ENCODE data around the gene C14orf180.

C14orf180 gene

GRCh38 chr14:104561632-104562495 lies 17.7 kb upstream of the C14orf180 start:
- no peak for DNase-seq

GRCh38 chr14:104562606-104563005 lies 17.0 kb upstream of the C14orf180 start:
- no peak for DNase-seq

DNA sequence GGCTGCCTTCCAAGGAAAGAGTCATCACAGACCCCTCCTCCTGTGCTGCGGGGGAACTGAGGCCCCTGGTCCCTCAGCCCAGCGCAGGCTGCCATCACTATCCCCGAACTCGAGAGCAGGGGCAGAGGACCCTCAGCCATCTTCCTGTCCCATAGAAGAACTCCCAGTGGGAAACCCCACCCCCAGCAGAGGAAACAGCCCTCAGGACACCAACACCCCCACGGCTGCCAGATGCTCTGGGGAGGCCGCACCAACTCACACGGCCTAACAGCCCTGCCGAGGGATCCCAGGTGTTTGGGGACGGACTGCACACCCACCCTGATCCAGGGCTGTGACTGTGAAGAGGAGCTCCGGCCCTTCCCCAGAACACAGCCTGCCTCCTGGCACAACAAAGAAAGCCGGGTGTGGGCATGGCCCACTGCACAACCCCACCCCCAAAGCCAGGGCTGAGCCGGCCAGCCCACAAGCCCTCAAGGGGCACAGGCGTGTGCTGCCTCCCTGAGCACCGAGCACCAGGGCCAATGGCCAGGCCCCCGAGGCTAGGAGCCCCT lies 16.3 kb upstream of the C14orf180 start:
- no peak for DNase-seq

DNA sequence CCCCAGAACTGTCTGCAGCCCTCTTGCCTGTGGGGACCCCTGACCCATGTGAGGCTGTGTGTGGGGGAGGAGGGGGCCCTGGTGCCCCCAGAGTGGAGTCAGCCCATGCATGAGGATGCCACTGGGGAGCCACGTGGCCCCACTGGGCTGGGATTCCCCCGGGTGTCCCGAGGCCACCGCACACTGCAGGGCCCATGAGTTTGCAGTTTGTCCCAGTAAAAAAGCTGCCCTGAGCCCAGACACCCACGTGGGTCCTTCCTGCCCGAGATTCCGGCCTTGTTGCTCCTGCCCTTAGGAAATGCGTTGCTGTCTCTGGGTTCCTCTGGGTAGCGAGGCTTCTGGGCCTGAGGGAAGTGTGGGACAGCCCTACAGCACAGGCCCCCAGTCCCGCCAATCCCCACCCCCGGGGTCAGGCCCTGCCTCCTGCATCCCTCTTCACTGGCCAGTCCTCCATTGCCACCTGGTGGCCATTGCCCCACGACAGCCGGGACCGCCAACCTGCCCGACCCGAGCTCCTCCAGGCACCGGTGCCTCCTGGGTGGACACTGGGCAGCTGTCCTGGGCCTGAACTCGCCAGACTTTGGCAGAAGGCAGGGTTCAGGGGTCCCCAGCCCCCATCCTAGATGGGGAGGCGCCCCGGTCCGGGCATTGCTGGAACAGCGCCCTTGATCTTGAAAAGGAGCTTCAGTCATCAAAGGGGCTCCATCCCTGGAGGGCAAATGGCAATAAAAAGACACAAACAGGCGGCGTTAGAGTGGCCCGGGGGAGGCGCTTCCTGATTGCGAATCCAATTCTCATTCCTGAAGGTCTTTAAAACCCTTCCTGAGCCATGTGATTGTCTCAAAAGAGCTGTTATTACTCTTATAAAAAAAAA lies 15.6 kb upstream of the C14orf180 start:
- DNase-seq, result peak; percentile 40

GRCh38 chr14:104564744-104565679 lies 14.6 kb upstream of the C14orf180 start:
- no peak for DNase-seq

- DNase-seq, result no peak
Observed at GRCh38 chr14:104567141-104567956, 12.2 kb upstream of the C14orf180 start.

DNA sequence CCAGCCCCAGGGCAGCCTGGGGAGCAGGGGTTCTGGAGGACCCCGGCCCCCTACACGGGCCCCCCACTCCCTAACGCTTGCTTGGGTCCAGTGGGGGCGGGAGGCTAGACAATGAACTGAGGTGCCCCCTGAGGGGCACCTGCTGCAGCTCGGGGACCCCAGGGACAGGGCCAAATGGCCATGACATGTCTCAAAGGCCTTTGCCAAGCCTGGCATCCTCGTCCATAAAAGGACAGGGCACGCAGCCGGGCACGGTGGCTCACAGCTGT lies 11.7 kb upstream of the C14orf180 start:
- no peak for DNase-seq

DNA sequence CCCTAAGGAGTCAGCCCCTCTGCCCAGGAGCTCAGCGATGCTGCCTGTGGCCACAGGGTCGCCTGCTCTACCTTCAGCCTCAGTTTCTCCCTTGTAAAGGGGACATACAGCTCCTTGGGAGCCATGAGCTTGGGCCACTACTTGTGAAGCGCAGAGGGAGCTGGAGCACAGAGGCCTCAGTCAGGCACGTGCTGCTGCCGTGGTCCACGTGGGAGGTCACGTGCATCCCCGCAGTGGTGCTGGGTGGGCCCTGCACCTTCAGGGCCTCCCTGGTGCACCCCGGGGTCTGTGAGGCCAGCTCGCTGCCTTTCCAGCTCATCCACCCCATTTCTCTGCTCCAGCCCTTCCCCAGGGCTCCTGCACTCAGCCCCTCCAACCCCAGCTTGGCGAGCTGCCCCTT lies 10.9 kb upstream of the C14orf180 start:
- no peak for DNase-seq

DNA sequence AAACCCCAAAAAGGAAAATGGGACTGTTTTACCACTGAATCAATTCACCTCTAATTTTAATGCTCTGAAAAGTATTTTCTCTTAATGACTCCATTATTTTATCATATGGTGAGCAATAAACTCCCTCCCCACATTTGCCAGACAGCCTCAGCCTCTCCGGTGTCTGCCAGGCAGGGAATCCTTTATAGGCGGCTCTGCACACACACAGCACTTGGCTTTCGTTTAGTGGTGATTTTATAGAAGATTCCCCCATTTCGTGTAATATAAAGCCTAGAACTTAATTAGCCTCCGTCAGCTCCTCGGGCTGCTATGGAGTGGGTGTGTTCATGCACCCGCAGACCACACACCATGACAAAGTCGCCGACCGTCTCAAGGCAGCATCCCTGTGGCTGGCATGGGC lies 10.1 kb upstream of the C14orf180 start:
- DNase-seq, result no peak

DNA sequence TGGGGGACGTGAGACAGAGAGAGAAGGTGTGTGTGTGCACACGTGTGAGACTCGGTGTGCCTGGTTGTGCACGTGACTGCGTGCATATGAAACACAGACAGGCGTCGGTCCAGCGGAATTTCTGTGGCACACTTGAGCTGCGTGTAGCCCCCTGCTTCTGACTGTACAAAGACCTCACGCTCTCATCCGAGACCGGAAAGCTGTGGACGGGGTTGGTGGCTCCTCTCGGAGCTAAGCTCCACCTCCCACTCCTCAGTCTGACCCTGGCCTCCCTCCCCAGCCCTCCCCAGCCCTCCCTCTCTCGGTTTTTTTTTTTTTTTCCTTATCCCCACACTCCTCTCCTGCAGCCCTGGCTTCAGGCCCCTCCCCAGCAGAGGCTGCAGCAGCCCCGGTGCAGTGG lies 8.3 kb upstream of the C14orf180 start:
- DNase-seq, result no peak

DNA sequence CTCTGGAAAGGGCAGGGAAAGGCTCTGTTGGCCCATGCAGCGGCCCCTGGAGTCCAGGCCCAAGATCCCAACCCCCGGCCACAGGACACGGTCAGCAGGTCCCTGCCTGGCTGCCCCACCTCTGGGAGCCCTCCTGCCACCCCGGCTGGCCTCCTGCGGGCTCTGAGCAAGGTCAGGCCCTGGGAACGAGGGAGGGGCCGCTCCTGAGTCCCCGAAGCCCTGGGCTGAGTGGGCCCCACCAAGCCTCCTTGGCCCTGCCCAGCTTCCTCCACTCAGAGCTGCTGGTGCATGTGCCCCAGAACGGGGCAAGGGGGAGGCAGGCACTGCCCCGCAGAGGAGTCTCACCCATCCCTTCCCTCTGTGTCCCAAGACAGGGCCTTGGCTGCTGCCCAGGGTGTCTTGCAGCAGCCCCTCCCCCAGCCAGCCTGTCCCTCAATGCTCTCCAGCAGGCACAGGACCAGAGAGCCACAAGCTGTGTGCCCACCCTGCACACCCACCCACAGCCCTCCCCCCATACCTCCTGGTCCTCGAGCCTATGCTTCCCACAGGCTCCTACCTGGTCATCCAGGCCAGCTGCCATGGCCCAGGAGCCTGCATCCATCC lies 7.4 kb upstream of the C14orf180 start:
- no peak for DNase-seq

GRCh38 chr14:104572668-104573067 lies 6.9 kb upstream of the C14orf180 start:
- no peak for DNase-seq

DNA sequence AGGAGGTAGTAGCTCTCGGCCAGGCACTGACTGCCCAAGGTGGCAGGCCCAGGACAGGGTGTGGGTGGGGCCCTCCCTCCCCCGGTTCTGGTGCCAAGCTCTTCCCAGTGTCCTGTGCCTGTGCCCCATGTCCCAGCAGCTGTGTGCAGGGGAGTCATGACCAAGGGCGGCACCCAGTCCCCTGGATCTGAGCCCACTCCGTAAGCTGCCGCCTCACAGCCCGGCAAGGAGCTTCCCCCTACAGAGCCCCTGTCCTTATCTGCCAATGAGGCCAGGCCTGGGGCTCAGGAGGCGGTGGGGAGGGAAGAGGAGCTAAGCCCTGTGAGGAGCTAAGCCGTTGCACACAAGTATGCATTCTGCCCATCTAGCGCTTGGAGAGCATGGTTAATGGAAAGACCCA lies 5.6 kb upstream of the C14orf180 start:
- no peak for DNase-seq

- DNase-seq, result no peak
Observed at GRCh38 chr14:104574536-104574935, 5.0 kb upstream of the C14orf180 start.

DNA sequence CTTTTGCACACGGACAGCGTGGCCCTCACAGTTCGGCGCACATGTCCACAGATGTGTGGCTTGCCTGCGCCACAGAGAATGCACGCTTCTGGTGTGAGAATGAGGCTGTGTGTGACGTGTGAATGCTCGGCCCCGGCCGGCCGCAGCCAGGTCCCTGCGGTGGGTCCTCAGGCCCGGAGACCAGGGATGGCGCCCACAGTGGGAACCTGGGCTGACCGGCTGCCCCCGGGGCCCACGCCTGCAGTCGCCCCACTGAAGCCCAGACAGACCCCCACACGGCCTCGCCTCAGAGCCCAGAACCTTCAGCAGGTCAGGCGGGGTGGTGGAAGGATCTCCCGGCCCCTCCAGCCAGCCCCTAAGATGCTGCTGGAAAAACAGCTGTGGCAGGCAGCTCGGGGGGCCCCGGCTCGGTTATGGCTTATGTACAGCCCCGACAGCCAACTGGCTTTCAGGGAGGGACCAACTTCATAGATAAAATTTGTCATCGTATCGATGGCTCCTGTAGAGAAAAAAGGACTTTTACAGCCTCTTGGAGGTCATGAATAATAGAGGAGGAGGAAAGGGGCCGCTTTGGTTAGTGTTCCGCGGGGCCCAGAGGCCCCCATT lies 4.5 kb upstream of the C14orf180 start:
- DNase-seq, result no peak

- peak; percentile 9 for DNase-seq
Observed at GRCh38 chr14:104576232-104576969, 3.2 kb upstream of the C14orf180 start.

DNA sequence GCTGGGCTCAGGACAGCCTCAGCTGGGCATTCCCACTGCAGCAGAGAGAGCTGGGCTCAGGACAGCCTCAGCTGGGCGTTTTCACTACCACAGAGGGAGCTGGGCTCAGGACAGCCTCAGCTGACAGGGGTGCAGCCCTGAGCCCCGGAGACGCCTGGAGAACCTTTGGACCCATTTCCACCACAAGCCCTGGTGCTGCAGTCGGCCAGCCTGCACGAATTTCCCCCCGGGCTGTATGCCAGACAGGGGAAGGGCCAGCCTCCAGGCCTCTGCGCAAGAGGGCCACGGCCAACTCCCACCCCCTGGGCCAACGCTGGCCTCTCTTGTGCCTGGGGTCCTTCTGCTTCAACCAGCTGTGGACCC lies 2.6 kb upstream of the C14orf180 start:
- DNase-seq, result no peak

- no peak for DNase-seq
Observed at GRCh38 chr14:104577426-104577825, 2.1 kb upstream of the C14orf180 start.

DNA sequence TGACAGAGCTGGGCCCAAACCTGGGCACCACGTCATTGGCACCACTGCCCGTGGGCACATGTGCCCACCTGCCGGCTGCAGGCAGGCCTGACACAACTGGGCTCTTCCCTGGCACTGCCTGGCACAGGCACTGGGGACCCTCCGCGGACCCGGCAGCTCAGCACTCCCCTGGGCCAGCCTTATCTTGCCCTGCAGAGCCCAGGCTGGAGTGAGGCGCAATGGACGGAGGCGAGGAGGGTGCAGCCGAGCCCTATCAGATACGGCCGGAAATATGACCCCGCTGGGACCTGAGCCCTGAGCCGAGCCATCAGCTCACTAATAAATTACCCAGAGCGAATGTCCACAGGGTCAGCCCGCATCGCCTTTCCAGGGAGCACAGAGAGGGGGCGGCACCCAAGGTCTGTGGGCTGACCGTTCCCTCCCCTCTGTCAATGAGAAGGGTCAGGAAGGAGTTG lies 1.7 kb upstream of the C14orf180 start:
- no peak for DNase-seq

DNA sequence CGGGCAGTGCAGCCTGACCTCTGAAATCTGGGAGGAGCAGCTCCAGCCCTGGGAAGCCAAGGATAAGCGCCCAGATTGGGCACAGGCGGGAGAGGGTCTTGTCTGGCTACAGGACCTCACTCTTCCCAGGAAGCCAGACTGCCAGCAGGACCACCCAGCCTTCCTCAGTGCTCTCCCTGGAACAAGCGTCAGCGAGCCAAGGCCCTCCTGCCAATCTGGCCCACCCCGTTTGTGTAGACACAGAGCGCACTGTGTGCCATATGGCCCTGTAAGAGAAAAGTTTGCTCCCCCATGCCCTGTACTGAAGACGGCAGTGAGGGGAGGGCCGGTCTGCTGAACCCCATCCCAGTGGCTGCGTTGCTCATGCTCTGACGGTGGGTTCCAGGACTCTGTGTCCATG lies 1.2 kb upstream of the C14orf180 start:
- no peak for DNase-seq

Measured in fibroblast of skin of back (primary cell).